GM18520 (cell line): Measurements from ENCODE around the gene SPINK2.

Experiments used
- ATAC-seq: cut with Tn5 transposase; IDR thresholded peaks from one replicate; pipeline ENCODE4 v1.9.1; 2021; ENCODE audit not compliant: unreplicated experiment

Gene SPINK2

GRCh38 chr4:56799824-56800756 lies 21.4 kb downstream of the SPINK2 start:
- ATAC-seq = peak; percentile 97

- ATAC-seq = no peak
These were observed 22.2 kb downstream of the SPINK2 start for GRCh38 chr4:56799161-56799759.

- ATAC-seq = no peak
These were observed 25.3 kb downstream of the SPINK2 start for GRCh38 chr4:56796211-56796610.

- ATAC-seq = peak; percentile 90
These were observed 30.2 kb downstream of the SPINK2 start for GRCh38 chr4:56791316-56791715.

GRCh38 chr4:56790691-56791091 lies 30.8 kb downstream of the SPINK2 start:
- ATAC-seq = no peak

- ATAC-seq = no peak
These were observed 33.4 kb downstream of the SPINK2 start for GRCh38 chr4:56788081-56788480.

GRCh38 chr4:56787380-56787779 lies 34.1 kb downstream of the SPINK2 start:
- ATAC-seq = no peak

- ATAC-seq = no peak
These were observed 34.5 kb downstream of the SPINK2 start for GRCh38 chr4:56786955-56787354.

GRCh38 chr4:56783986-56784385 lies 37.5 kb downstream of the SPINK2 start:
- no peak for ATAC-seq

- ATAC-seq = no peak
These were observed 39.5 kb downstream of the SPINK2 start for GRCh38 chr4:56782019-56782418.

- ATAC-seq = no peak
These were observed 48.2 kb downstream of the SPINK2 start for GRCh38 chr4:56773346-56773745.

GRCh38 chr4:56772134-56772533 lies 49.4 kb downstream of the SPINK2 start:
- no peak for ATAC-seq

GRCh38 chr4:56768763-56769162 lies 52.7 kb downstream of the SPINK2 start:
- ATAC-seq = no peak

GRCh38 chr4:56768316-56768715 lies 53.2 kb downstream of the SPINK2 start:
- no peak for ATAC-seq

- ATAC-seq = no peak
These were observed 53.9 kb downstream of the SPINK2 start for GRCh38 chr4:56767567-56767966.

- ATAC-seq = no peak
These were observed 56.7 kb downstream of the SPINK2 start for GRCh38 chr4:56764775-56765174.

- no peak for ATAC-seq
These were observed 57.3 kb downstream of the SPINK2 start for GRCh38 chr4:56764223-56764622.

GRCh38 chr4:56762484-56763250 lies 58.8 kb downstream of the SPINK2 start:
- ATAC-seq = peak; percentile 29

GRCh38 chr4:56760183-56760582 lies 61.3 kb downstream of the SPINK2 start:
- no peak for ATAC-seq
